Retinal pigment epithelial cell (primary cell): ENCODE results near the gene TMEM158.

Experiments used
- DNase-seq: peaks from one replicate; pipeline ENCODE4 v3.0.0-alpha.2; 2010; ENCODE audit warnings: low read depth
- H3K4me3 ChIP-seq: 2 replicates; pipeline ENCODE4 v1.5.1; 2011; ENCODE audit warnings: mild to moderate bottlenecking, low read length, control low read depth, moderate library complexity
- CTCF ChIP-seq: conservative IDR thresholded peaks from 2 replicates; pipeline ENCODE4 v1.5.1; 2011; ENCODE audit warnings: low read depth, low read length, control low read depth, inconsistent platforms

Gene TMEM158

GRCh38 chr3:45204136-45204535, 22.0 kb downstream of the TMEM158 start:
- DNase-seq, result no peak
- H3K4me3 ChIP-seq, result no peak overlapping the region
- no peak for TF ChIP-seq CTCF

GRCh38 chr3:45199837-45200648, 26.0 kb downstream of the TMEM158 start:
- TF ChIP-seq CTCF, result no peak
- DNase-seq, result no peak
- no peak overlapping the region for H3K4me3 ChIP-seq

- TF ChIP-seq CTCF, result no peak
- DNase-seq, result no peak
Observed at GRCh38 chr3:45198264-45199260, 27.5 kb downstream of the TMEM158 start.

GRCh38 chr3:45194791-45195190, 31.3 kb downstream of the TMEM158 start:
- TF ChIP-seq CTCF, result no peak
- no peak for DNase-seq
- no peak overlapping the region for H3K4me3 ChIP-seq

More at GRCh38 chr3:45198264-45199260, 27.5 kb downstream of the TMEM158 start:
- no peak overlapping the region for H3K4me3 ChIP-seq

GRCh38 chr3:45191924-45192417, 34.1 kb downstream of the TMEM158 start:
- TF ChIP-seq CTCF, result no peak
- DNase-seq, result peak; percentile 54

GRCh38 chr3:45191424-45191823, 34.7 kb downstream of the TMEM158 start:
- no peak for DNase-seq
- no peak for TF ChIP-seq CTCF
- no peak overlapping the region for H3K4me3 ChIP-seq

More at GRCh38 chr3:45191924-45192417, 34.1 kb downstream of the TMEM158 start:
- no peak overlapping the region for H3K4me3 ChIP-seq
